ENCODE results near the gene RAD54L. TPM values are rescaled to one million over a fixed set of nuclear protein-coding genes. Genes with fewer than 3 reads are reported as not detected.

RAD54L gene
- total and polyA plus RNA-seq, 2 donors (not counting 1 experiment from before 2014, with no cell fraction given), result 0.66 to 1.3 TPM

- DNase-seq (ENCODE audit: low read depth in 2 of 2), result no peak
- H3K4me3 ChIP-seq (replicated peaks in 1 of 4; ENCODE audit: control extremely low read depth in 1 of 4, insufficient read depth in 1 of 4, low read depth in 3 of 4, low read length in 4 of 4), result no peak overlapping the region
- peaks cover 52% of the 10 kb centered on the region for H3K79me2 ChIP-seq (ENCODE audit: control insufficient read depth, insufficient read depth, low read length)
- no peaks in the 10 kb centered on the region for H3K9me3 ChIP-seq (ENCODE audit: control insufficient read depth, insufficient read depth, low read depth, low read length)
- no peak overlapping the region for H2AFZ ChIP-seq (ENCODE audit: low read length)
- peaks cover 4% of the 10 kb centered on the region for H3K36me3 ChIP-seq (ENCODE audit: control insufficient read depth, insufficient read depth, low read length)
- H3K27ac ChIP-seq (ENCODE audit: insufficient read depth, low read length), result no peak overlapping the region
- no peak for TF ChIP-seq CTCF (conservative IDR thresholded peaks at IDR 0.05 in 1 of 2, IDR thresholded peaks at IDR 0.05 in 1 of 2; ENCODE audit: low read depth in 1 of 2, low read length in 2 of 2)
- no peak for TF ChIP-seq EZH2 (IDR thresholded peaks at IDR 0.05; ENCODE audit: low read length, missing control alignments)
- H3K27me3 ChIP-seq (ENCODE audit: control insufficient read depth, insufficient read depth, low read length), result no peaks in the 10 kb centered on the region
- H3K4me1 ChIP-seq (ENCODE audit: control insufficient read depth, extremely low read depth, insufficient read depth, low read length), result no peaks in the 10 kb centered on the region
- H3K9ac ChIP-seq (ENCODE audit: insufficient read depth, low read length), result no peak overlapping the region
- no peak overlapping the region for H3K4me2 ChIP-seq (ENCODE audit: extremely low read depth, insufficient read depth, low read length)
- no peaks in the 10 kb centered on the region for H4K20me1 ChIP-seq (ENCODE audit: control insufficient read depth, extremely low read depth, insufficient read depth, low read length)
Observed at GRCh38 chr1:46309401-46310159, 62.0 kb downstream of the RAD54L start.

- Histone ChIP-seq H3K79me2 (ENCODE audit: control insufficient read depth, insufficient read depth, low read length) (peaks cover 44% of the 10 kb centered on the region), H2AFZ (ENCODE audit: low read length) (no peak overlapping the region), H3K4me3 (replicated peaks in 1 of 4; ENCODE audit: control extremely low read depth in 1 of 4, insufficient read depth in 1 of 4, low read depth in 3 of 4, low read length in 4 of 4) (no peak overlapping the region), H3K9ac (ENCODE audit: insufficient read depth, low read length) (no peak overlapping the region), H3K4me2 (ENCODE audit: extremely low read depth, insufficient read depth, low read length) (no peak overlapping the region), H3K27ac (ENCODE audit: insufficient read depth, low read length) (no peak overlapping the region), H3K4me1 (ENCODE audit: control insufficient read depth, extremely low read depth, insufficient read depth, low read length) (no peaks in the 10 kb centered on the region), H3K27me3 (ENCODE audit: control insufficient read depth, insufficient read depth, low read length) (no peaks in the 10 kb centered on the region), H4K20me1 (ENCODE audit: control insufficient read depth, extremely low read depth, insufficient read depth, low read length) (no peaks in the 10 kb centered on the region), H3K36me3 (ENCODE audit: control insufficient read depth, insufficient read depth, low read length) (peaks cover 4% of the 10 kb centered on the region), H3K9me3 (ENCODE audit: control insufficient read depth, insufficient read depth, low read depth, low read length) (no peaks in the 10 kb centered on the region)
- TF ChIP-seq CTCF (conservative IDR thresholded peaks at IDR 0.05 in 1 of 2, IDR thresholded peaks at IDR 0.05 in 1 of 2; ENCODE audit: low read depth in 1 of 2, low read length in 2 of 2), result no peak
- TF ChIP-seq EZH2 (IDR thresholded peaks at IDR 0.05; ENCODE audit: low read length, missing control alignments), result no peak
- no peak for DNase-seq (ENCODE audit: low read depth in 2 of 2)
Observed at GRCh38 chr1:46310321-46310720, 62.8 kb downstream of the RAD54L start.

GRCh38 chr1:46315669-46316403 lies 68.3 kb downstream of the RAD54L start:
- no peak overlapping the region for H3K4me2 ChIP-seq (ENCODE audit: extremely low read depth, insufficient read depth, low read length)
- H3K79me2 ChIP-seq (ENCODE audit: control insufficient read depth, insufficient read depth, low read length), result no peaks in the 10 kb centered on the region
- H3K27me3 ChIP-seq (ENCODE audit: control insufficient read depth, insufficient read depth, low read length), result no peaks in the 10 kb centered on the region
- H3K27ac ChIP-seq (ENCODE audit: insufficient read depth, low read length), result no peak overlapping the region
- H3K36me3 ChIP-seq (ENCODE audit: control insufficient read depth, insufficient read depth, low read length), result peaks cover 4% of the 10 kb centered on the region
- TF ChIP-seq EZH2 (IDR thresholded peaks at IDR 0.05; ENCODE audit: low read length, missing control alignments) (no peak), CTCF (conservative IDR thresholded peaks at IDR 0.05 in 1 of 2, IDR thresholded peaks at IDR 0.05 in 1 of 2; ENCODE audit: low read depth in 1 of 2, low read length in 2 of 2) (no peak)
- no peaks in the 10 kb centered on the region for H3K4me1 ChIP-seq (ENCODE audit: control insufficient read depth, extremely low read depth, insufficient read depth, low read length)
- no peaks in the 10 kb centered on the region for H4K20me1 ChIP-seq (ENCODE audit: control insufficient read depth, extremely low read depth, insufficient read depth, low read length)
- no peaks in the 10 kb centered on the region for H3K9me3 ChIP-seq (ENCODE audit: control insufficient read depth, insufficient read depth, low read depth, low read length)
- DNase-seq (ENCODE audit: low read depth in 2 of 2), result peak; percentile 24 to 63
- no peak overlapping the region for H3K4me3 ChIP-seq (replicated peaks in 1 of 4; ENCODE audit: control extremely low read depth in 1 of 4, insufficient read depth in 1 of 4, low read depth in 3 of 4, low read length in 4 of 4)
- H3K9ac ChIP-seq (ENCODE audit: insufficient read depth, low read length), result no peak overlapping the region
- H2AFZ ChIP-seq (ENCODE audit: low read length), result no peak overlapping the region

Measured in fibroblast of lung (primary cell).